Activated CD4-positive, alpha-beta T cell treated with anti-CD3 and anti-CD28 coated beads, Interleukin-10, Interleukin-2, amounts not matched to agents 100 ng/mL and 50 ng/mL, durations not matched to agents 16 hours and 8 hours (primary cell): ENCODE results near the gene CHPF2.

Experiments
- DNase-seq: peaks from one replicate; pipeline ENCODE4 v3.0.0-alpha.2; 2020

The CHPF2 gene

DNA sequence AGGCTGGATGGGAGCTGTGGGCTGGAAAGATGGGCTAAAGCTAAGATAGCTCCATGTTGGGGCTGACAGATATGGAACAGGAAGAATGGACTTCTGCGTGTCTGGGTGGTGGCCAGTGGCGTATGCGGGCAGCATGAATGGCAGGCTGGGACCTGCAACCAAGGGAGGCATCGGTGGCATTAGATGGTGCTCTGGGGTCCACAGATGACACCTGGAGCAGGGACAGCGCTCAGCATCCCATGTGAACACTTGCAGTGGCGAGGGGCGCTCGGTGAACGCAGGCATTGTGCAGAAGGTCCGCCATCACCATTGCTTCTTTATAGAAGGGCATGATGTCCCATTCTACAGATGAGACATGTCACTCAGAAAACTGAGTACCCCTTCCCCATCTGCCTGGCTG lies 37.2 kb downstream of the CHPF2 start:
- no peak for DNase-seq

DNA sequence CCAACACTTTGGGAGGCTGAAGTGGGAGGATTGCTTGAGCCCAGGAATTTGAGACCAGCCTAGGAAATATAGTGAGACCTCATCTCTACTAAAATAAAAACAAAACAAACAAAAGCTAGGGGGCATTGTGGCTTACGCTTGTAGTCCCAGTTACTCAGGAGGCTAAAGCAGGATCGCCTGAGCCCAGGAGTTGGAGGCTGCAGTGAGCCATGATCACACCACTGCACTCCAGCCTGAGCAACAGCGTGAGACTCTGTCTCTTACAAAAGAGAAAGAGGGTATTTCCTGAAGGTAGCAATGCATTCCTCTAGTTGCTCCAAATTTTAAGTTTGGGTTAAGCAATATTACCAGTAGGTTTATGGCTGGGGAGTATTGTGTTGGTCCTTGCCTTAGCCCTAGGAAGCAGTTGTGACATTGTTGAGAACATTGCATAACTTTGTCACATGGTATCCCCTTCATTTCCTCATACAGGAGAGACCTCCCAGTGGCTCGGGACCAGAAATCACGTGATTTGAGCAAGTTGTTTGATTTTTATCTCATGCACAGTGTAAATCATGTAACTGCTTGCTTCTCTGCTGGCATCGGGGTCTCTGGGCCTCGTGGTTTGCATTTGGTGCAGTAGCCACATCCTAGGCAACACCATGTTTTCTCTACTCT lies 39.5 kb downstream of the CHPF2 start:
- peak; percentile 18 for DNase-seq

DNA sequence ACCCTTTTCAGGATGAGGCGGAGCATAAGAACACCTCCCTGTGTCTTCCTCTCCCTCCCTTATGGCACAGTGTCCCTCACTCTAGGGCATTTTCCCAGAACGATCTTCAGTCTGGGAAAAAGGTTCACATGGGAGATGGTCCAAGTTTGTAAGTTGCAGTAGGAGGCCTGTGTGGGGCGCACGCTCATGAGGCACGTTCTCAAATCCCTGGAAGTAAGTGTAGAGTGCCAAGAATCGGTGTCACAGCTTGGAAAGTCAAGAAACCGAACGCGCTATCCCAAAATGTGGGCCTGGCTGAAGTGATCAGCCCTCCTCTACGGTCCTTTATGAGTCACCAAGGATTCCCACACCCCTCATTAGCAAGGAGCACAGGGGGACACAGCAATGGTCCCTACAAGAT lies 40.1 kb downstream of the CHPF2 start:
- no peak for DNase-seq

GRCh38 chr7:151272877-151273276 lies 40.6 kb downstream of the CHPF2 start:
- DNase-seq = no peak

GRCh38 chr7:151273651-151274390 lies 41.5 kb downstream of the CHPF2 start:
- no peak for DNase-seq

DNA sequence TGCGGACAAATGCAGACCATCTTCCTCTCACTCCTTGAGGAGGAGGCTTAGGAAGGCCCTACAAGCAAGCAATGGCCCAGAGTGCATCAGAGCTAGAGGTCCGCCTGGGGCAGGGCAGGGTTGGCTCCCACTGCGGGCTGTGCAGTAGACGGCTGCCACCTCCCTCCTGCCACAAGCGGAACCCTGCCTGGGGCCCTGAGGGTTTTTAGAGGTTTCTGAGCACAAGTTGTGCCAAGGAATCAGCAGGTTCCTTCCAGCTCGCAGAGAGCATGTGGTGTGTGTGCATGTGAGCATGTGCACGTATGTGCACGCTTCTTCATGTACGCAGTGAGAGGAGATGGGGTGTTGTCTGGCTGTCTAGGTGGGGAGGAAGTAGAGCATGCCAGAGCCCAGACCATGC lies 42.1 kb downstream of the CHPF2 start:
- no peak for DNase-seq

GRCh38 chr7:151274936-151275812 lies 42.9 kb downstream of the CHPF2 start:
- no peak for DNase-seq

- no peak for DNase-seq
Measured at GRCh38 chr7:151275813-151276577, 43.7 kb downstream of the CHPF2 start.

GRCh38 chr7:151276666-151277590 lies 44.6 kb downstream of the CHPF2 start:
- peak; percentile 66 for DNase-seq

DNA sequence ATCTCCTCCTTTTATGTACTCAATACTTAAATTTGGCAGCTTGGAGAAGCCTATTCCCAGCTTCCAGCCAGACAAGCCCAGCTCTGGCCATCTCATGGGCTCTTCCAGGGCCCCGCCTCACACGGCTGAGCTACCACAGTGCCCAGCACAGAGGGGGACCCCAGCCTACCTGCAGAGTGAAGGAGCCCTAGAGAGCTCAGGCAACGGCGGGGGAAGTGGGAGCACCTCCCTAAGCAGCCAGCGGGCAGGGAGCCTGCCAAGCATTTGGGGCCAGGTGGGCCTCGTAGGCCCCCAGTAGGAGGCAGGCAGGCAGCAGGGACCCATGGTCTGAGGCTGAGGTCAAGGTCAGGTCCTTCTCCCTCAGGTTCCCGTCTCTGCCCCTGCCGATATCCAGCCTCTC lies 45.3 kb downstream of the CHPF2 start:
- DNase-seq = no peak

GRCh38 chr7:151278949-151279348 lies 46.7 kb downstream of the CHPF2 start:
- DNase-seq = no peak

DNA sequence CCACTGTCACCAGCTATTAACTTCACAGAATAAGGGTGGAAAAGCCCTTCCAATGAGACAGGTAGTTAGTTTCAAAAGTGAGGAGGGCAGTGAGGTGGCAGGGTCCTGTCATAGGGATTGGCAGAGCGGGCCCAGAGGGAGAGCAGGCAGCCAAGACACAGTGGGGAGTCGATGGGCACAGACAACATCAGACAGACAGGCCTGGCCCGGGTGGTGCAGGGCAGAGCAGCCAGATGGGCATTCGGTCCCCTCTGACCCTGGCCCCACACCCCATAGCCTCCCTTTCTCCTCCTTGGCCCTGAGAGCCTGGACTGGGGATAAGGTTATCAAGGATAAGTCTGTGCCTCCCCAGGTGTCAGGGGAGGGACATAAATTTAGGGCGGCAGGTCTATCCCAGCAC lies 47.6 kb downstream of the CHPF2 start:
- no peak for DNase-seq

GRCh38 chr7:151280388-151281019 lies 48.2 kb downstream of the CHPF2 start:
- no peak for DNase-seq

DNA sequence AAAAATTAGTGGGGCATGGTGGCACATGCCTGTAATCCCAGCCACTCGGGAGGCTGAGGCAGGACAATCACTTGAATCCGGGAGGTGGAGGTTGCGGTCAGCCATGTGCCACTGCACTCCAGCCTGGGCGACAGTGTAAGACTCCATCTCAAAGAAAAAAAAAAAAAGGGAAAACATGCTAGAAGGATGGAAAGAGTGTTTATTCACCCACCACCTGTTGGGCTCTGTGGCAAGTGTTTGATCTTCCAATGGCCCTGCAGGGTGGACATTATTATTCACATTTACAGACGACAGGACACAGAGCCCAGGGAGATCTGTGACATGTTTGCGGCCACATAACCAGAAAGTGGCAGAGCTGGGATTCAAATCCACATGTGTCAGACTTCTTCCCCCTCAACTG lies 49.4 kb downstream of the CHPF2 start:
- DNase-seq = no peak

DNA sequence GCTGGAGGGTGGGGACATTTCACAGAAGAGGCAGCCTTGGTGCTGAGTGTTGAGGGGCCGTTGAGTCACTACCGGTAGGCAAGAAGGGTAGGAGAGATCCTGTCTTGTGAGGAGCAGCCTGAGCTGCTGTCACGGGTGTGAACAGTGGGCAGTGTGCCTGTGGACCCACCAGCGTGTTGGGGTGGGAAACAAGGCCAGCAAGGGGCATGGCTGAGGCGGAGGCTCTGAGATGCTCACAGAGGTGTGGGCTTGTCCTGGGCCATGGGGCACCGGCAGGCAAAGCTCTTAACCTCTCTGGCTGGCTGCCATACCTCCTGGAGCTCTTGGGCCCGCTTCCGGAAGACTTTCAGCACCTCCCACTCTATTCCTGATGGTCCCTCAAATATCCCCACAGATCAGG lies 49.8 kb downstream of the CHPF2 start:
- no peak for DNase-seq

DNA sequence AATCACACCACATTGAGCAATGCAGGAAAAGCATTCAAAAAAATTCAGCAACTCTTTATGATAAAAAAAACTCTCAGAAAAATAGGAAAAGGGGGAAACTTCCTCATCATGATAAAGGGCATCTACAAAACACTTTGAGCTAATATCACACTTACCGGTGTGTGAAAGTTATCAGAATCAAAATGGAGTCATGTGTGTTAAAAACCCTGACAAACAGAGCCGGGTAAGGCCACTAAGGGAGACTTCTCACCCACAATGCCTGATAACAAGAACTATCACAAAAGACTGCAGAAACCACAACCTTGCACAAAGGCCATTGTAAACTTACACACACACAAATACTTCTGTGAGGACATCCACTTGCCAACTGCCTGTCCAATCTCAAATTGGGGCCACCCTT lies 51.0 kb downstream of the CHPF2 start:
- DNase-seq = no peak

- DNase-seq = peak; percentile 39
Measured at GRCh38 chr7:151286148-151286547, 53.9 kb downstream of the CHPF2 start.
